NCI-H2196 treated with DMSO at 0.1 percent for 48 hours (cell line): ENCODE data around the gene MYRIP.
"Not testable (repeated sequence)": the region's sequence is repeated elsewhere in the genome, so short reads cannot be mapped to it uniquely, and the experiment has no call there.

ENCODE experiments used
- DNase-seq: peaks from one replicate; lab custom pipeline; 2025; ENCODE audit not compliant: unreplicated experiment; lab: John Stamatoyannopoulos, UW

The MYRIP gene

GRCh38 chr3:39805650-39806049 is 3.8 kb upstream of the MYRIP start:
- DNase-seq = no peak

GRCh38 chr3:39806820-39807219 is 2.6 kb upstream of the MYRIP start:
- DNase-seq = no peak

GRCh38 chr3:39808467-39809180 is 785 bp upstream of the MYRIP start:
- no peak for DNase-seq

DNA sequence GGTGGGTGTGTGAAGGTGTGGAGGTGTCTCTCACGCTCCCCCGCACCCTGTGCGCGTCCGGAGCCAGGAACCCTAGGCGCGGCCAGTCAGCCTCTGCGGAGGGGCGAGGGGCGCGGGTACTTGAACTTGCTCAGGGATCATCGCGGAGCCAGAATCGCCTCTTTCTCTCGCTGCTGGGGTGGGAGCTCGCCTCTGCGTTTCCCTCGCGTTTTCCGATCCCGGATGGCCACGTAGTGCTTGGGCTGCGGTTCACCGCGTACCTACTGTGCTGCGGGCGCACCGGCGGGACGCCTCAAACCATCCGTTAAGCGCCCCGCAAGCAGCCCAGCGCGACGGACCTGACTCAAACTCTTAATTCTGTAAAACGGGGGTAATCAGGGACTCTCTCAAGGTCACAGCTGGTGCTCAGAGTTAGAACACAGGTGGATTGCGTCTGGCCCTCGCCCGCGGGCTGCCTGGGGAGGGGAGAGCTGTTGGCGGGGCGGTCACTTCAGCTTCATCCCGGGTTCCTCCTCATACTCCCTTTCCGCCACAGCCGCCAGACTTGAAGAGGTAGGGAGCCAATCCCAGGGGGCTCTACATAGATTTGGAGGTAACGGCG is 686 bp downstream of the MYRIP start:
- DNase-seq = no peak

DNA sequence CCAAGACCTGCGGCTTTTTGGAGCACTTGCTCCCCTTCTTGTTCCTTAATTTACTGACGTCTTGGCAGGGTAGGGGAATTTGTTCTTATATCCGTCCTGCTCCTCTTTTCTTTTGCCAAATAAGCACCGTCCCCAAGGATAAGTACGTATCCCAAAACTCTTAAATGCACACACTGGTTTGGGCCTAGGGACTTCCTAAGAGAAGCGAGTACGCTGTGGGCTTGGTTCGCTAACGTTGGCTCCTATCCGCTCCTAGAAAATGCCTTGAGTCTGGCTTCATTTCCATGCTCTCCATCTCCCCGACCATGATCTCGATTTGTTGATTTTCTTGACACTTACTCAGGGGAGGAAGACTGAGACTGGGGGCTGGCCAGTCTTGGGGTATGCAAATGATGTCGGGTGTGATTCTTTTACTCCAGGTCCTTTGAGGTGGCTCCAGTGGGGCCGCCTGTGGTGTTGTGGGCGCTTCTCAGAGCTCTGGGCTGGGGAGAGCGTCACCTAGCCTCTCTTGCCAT is 1.3 kb downstream of the MYRIP start:
- no peak for DNase-seq

GRCh38 chr3:39811561-39811960 is 2.2 kb downstream of the MYRIP start:
- no peak for DNase-seq

DNA sequence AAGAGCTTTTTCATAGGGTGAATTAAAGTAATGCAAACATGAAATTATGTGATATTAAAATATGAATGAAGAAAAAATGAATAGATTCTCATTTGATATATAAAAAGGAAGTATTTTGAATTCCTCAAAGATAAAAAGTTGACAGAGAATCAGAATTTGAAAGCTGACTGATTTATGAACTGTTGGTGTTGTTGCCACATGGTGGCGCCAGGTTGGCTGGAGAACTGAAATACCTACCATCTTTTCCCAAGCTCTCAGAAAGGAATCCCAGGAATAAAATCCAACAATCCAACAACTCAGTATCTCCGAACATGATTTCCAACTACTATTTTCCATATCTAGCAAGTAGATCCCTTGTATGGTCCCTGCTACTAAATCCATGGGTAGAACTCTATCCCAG is 3.1 kb downstream of the MYRIP start:
- no peak for DNase-seq

DNA sequence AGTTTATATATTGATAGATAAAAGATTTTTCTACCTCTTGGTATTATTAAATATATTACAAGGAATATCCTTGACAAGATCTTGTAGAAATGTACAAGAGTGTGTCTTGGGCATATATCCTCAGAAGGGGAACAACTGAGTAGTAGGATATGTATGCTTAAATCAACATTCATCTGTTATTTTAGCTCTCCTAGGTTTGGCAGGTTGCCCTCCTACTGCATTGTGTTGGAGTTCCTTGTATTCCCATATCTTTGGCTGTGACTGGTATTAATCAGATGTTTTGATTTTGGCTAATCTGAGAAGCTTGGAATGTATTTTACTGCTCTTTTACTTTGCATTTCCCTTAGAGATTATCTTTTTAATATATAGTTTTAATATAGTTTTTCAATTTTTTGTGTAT is 4.6 kb downstream of the MYRIP start:
- no peak for DNase-seq

GRCh38 chr3:39819899-39820298 is 10.5 kb downstream of the MYRIP start:
- DNase-seq = no peak

DNA sequence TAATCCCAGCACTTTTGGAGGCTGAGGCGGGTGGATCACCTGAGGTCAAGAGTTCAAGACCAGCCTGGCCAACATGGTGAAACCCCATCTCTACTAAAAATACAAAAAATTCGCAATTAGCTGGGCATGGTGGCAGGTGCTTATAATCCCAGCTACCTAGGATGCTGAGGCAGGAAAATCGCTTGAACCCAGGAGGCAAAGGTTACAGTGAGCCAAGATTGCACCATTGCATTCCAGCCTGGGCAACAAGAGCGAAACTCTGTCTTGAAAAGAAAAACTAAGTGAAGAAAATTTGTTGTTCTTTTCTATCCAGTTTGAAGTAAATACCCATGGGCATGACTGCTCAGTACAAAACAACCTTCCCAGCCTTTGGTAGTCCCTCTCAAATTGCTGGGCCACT is 24.4 kb downstream of the MYRIP start:
- DNase-seq = not testable (repeated sequence)

GRCh38 chr3:39839484-39839883 is 30.1 kb downstream of the MYRIP start:
- DNase-seq = no peak

DNA sequence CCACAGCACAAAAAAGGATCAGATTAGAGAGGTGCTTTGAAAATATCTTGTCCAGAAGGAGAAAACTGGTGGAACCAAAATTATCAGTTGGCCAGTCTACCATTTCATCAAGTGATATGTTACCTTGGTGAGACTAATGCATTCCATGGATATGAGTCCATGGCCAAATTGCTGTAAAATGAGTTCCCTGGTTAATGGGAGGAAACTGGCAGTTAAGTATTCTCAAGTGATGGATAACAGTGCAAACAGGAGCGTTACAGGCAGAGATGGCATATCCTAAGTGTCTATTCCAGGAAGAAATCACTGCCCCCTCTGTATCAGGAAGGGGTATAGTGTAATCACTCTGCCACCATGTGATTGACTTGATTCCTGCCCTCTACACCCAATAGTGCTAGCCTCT is 34.0 kb downstream of the MYRIP start:
- no peak for DNase-seq

GRCh38 chr3:39848365-39848764 is 39.0 kb downstream of the MYRIP start:
- no peak for DNase-seq

- DNase-seq = peak; percentile 14
Measured at GRCh38 chr3:39849992-39850715, 40.7 kb downstream of the MYRIP start.

DNA sequence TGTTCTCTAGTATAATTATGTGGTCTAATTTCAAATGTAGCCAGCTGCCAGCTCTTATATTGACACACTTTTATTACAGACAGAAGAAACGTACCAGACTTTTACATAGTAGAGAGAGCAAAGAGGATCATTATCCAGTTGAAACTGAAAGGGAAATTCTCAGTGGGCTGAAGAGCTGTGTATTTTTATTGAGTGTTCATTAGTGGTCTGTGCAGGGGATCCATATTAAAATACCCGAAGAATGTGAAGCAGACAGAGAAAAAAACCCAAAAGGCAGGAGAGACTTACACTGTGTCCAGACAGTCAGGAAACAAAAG is 41.3 kb downstream of the MYRIP start:
- DNase-seq = peak; percentile 6

GRCh38 chr3:39855517-39855916 is 46.1 kb downstream of the MYRIP start:
- DNase-seq = no peak

DNA sequence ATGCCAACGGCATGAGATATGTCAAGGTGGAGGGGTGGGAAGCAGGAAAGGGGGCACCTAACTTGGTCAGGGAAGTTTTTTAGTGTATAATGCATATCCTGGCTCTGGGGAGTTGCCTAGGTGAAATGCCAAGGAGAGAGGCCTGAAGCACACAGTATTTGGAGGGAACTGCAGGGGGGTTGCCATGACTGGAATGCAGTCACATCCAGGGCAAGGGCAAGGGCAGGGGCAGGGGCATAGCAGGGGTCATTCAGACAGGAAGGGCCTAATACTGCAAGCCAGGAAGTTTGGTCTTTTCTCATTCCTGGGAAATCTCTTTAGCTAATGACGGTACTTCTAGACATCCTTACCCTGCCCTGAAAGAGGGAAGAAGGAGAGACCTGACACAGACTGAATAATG is 60.5 kb downstream of the MYRIP start:
- DNase-seq = no peak

DNA sequence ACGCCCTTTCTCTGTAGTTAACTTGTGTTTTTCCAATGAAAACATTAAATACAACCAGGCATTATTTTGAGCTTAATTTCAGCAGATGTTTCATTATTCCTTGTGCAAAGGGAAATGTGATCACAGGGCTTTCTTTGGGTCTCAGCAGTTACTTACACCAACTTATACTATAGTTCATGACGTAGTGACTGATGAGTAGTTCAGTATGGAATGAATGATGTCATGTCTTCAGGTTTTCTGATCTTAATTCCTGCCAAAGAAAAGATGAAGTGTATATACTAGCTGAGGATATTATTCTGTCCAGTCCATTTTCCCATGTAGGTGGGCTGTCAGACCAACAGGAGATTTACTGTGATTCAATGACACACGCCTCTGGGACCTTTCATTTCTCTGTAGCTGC is 61.3 kb downstream of the MYRIP start:
- no peak for DNase-seq

- DNase-seq = no peak
Measured at GRCh38 chr3:39879581-39879980, 70.2 kb downstream of the MYRIP start.

GRCh38 chr3:39882111-39882510 is 72.7 kb downstream of the MYRIP start:
- DNase-seq = no peak

GRCh38 chr3:39892068-39892467 is 82.7 kb downstream of the MYRIP start:
- DNase-seq = no peak

DNA sequence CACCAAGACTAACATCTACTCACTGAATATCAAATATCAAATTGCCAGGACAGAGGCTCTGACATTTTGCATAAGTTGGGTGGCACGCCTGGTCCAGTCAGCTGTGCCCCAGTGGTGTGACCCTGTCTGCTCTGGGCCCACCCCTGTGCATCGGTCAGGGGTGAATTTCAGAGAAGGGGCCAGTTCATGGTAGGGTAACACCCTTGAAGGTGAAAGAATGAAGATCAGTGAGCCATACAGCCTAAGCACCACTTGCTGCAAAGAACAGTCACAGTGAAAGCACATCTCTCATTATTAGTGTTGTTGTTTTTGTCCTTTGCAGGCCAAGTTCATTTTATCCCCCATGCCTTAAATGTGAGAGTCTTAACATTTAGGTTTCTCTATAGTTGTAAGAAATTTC is 86.8 kb downstream of the MYRIP start:
- no peak for DNase-seq
